ENCODE results near the gene VPS33A. TPM values are rescaled to one million over a fixed set of nuclear protein-coding genes. Genes with fewer than 3 reads are reported as not detected.

The VPS33A gene
- total RNA-seq, 2 experiments from 2014 or later: 19.7 to 21.4 TPM

- H3K36me3 Mint-ChIP-seq (ENCODE audit: low read depth): peaks cover 5% of the 10 kb centered on the region
These were observed 43.3 kb upstream of the VPS33A start for GRCh38 chr12:122309564-122310121.

GRCh38 chr12:122308811-122309210 is 42.5 kb upstream of the VPS33A start:
- Mint-ChIP-seq H3K27me3 (no peaks in the 10 kb centered on the region), H3K4me3 (no peak overlapping the region), H3K9me3 (no peaks in the 10 kb centered on the region), H3K4me1 (ENCODE audit: low read depth) (no peaks in the 10 kb centered on the region), H3K36me3 (ENCODE audit: low read depth) (peaks cover 5% of the 10 kb centered on the region), H3K27ac (no peak overlapping the region)
- CTCF ChIA-PET: interaction anchor here (0.8 to 1.1 kb wide), 3 partner anchors 10 to 254 kb away, joined by 3 to 5 read pairs (median 3); no protein-coding TSS in a partner anchor
- TF ChIP-seq CTCF (IDR thresholded peaks at IDR 0.05): no peak
- ATAC-seq: no peak
- POLR2A ChIA-PET: no interaction called here
- DNase-seq: no peak
- intact Hi-C loops (cut with micrococcal nuclease): no loop called here

More at GRCh38 chr12:122309564-122310121, 43.3 kb upstream of the VPS33A start:
- intact Hi-C loops (cut with micrococcal nuclease): no loop called here
- no peak overlapping the region for H3K4me3 Mint-ChIP-seq
- no peaks in the 10 kb centered on the region for H3K27me3 Mint-ChIP-seq
- H3K27ac Mint-ChIP-seq: no peak overlapping the region
- H3K4me1 Mint-ChIP-seq (ENCODE audit: low read depth): no peaks in the 10 kb centered on the region
- CTCF ChIA-PET: interaction anchor here (0.7 to 1.1 kb wide), 4 partner anchors 9 to 255 kb away, joined by 3 to 5 read pairs (median 3); no protein-coding TSS in a partner anchor
- ATAC-seq (no peak), DNase-seq (no peak)
- POLR2A ChIA-PET: no interaction called here
- no peak for TF ChIP-seq CTCF (IDR thresholded peaks at IDR 0.05)
- no peaks in the 10 kb centered on the region for H3K9me3 Mint-ChIP-seq

GRCh38 chr12:122306407-122306806 is 40.1 kb upstream of the VPS33A start:
- intact Hi-C loops (cut with micrococcal nuclease): no loop called here
- CTCF ChIA-PET: interaction anchor here (1.0 to 2.1 kb wide), 5 partner anchors 8 to 252 kb away, joined by 3 to 5 read pairs (median 3); no protein-coding TSS in a partner anchor
- H3K4me1 Mint-ChIP-seq (ENCODE audit: low read depth): no peaks in the 10 kb centered on the region
- no peaks in the 10 kb centered on the region for H3K9me3 Mint-ChIP-seq
- no peak overlapping the region for H3K4me3 Mint-ChIP-seq
- POLR2A ChIA-PET: no interaction called here
- DNase-seq: peak; percentile 11
- no peak overlapping the region for H3K27ac Mint-ChIP-seq
- ATAC-seq: no peak
- H3K36me3 Mint-ChIP-seq (ENCODE audit: low read depth): peaks cover 5% of the 10 kb centered on the region
- no peak for TF ChIP-seq CTCF (IDR thresholded peaks at IDR 0.05)
- no peaks in the 10 kb centered on the region for H3K27me3 Mint-ChIP-seq

GRCh38 chr12:122304924-122305323 is 38.6 kb upstream of the VPS33A start:
- ATAC-seq (no peak), DNase-seq (no peak)
- H3K4me3 Mint-ChIP-seq: no peak overlapping the region
- no peaks in the 10 kb centered on the region for H3K27me3 Mint-ChIP-seq
- H3K27ac Mint-ChIP-seq: no peak overlapping the region
- ChIA-PET POLR2A (no interaction called here), CTCF (interaction anchor here (0.7 to 1.7 kb wide), 4 partner anchors 10 to 60 kb away, joined by 3 to 4 read pairs (median 4); no protein-coding TSS in a partner anchor)
- intact Hi-C loops (cut with micrococcal nuclease): no loop called here
- no peak for TF ChIP-seq CTCF (IDR thresholded peaks at IDR 0.05)
- H3K4me1 Mint-ChIP-seq (ENCODE audit: low read depth): no peaks in the 10 kb centered on the region
- no peaks in the 10 kb centered on the region for H3K9me3 Mint-ChIP-seq
- peaks cover 3% of the 10 kb centered on the region for H3K36me3 Mint-ChIP-seq (ENCODE audit: low read depth)

- ChIA-PET POLR2A (no interaction called here), CTCF (no interaction called here)
- no peak for DNase-seq
- no peak for ATAC-seq
- Mint-ChIP-seq H3K36me3 (ENCODE audit: low read depth) (peaks cover 4% of the 10 kb centered on the region), H3K4me1 (ENCODE audit: low read depth) (no peaks in the 10 kb centered on the region), H3K27me3 (no peaks in the 10 kb centered on the region), H3K4me3 (no peak overlapping the region), H3K27ac (no peak overlapping the region), H3K9me3 (no peaks in the 10 kb centered on the region)
- no peak for TF ChIP-seq CTCF (IDR thresholded peaks at IDR 0.05)
- intact Hi-C loops (cut with micrococcal nuclease): no loop called here
These were observed 36.8 kb upstream of the VPS33A start for GRCh38 chr12:122303068-122303467.

Measured in activated CD8-positive, alpha-beta T cell treated with anti-CD3 and anti-CD28 coated beads for 36 hours (primary cell).